Transverse colon (tissue), 4 donors: ENCODE measurements around the gene CHMP4A.

ENCODE experiments used
- EP300 ChIP-seq: sonication (generic); formaldehyde crosslinking; IDR thresholded peaks from one replicate; pipeline ENCODE4 v1.6.1; 2017; ENCODE audit warnings: antibody characterized with exemption, low read depth
- POLR2A ChIP-seq: fragments of 450-650 bp; IDR thresholded peaks from one replicate; pipeline ENCODE4 v1.6.1; 2016; ENCODE audit warnings: antibody characterized with exemption, mild to moderate bottlenecking, moderate library complexity
- POLR2AphosphoS5 ChIP-seq, 3 donors: sonication (generic); formaldehyde crosslinking; IDR thresholded peaks; one replicate each; pipeline ENCODE4 v1.6.1; 2016; ENCODE audit warnings: antibody characterized with exemption in 3 of 3
- TF ChIP-seq, protein P1 (sequence below), 5 experiments: fragments of 200-600 bp in 3 of 5; fragments of 450-650 bp in 2 of 5; sonication (generic) in 3 of 5; IDR thresholded peaks; 1 replicate in 2 of 5; 2 replicates in 3 of 5; pipeline ENCODE4 v1.5.1; 2016 to 2017; ENCODE audit warnings: antibody characterized with exemption in 5 of 5, inconsistent platforms in 3 of 5, mild to moderate bottlenecking in 2 of 5, moderate library complexity in 1 of 5

GRCh38 chr14:24167469-24168114, 45.7 kb downstream of the CHMP4A start:
- TF ChIP-seq POLR2A (no peak), POLR2AphosphoS5 (IDR thresholded peaks at IDR 0.05) (no peak), EP300 (no peak)
- TF ChIP-seq, protein P1, sequence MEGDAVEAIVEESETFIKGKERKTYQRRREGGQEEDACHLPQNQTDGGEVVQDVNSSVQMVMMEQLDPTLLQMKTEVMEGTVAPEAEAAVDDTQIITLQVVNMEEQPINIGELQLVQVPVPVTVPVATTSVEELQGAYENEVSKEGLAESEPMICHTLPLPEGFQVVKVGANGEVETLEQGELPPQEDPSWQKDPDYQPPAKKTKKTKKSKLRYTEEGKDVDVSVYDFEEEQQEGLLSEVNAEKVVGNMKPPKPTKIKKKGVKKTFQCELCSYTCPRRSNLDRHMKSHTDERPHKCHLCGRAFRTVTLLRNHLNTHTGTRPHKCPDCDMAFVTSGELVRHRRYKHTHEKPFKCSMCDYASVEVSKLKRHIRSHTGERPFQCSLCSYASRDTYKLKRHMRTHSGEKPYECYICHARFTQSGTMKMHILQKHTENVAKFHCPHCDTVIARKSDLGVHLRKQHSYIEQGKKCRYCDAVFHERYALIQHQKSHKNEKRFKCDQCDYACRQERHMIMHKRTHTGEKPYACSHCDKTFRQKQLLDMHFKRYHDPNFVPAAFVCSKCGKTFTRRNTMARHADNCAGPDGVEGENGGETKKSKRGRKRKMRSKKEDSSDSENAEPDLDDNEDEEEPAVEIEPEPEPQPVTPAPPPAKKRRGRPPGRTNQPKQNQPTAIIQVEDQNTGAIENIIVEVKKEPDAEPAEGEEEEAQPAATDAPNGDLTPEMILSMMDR (IDR thresholded peaks at IDR 0.05) = no peak
